Measurements from ENCODE around the gene ASAP3. TPM values are rescaled to one million over a fixed set of nuclear protein-coding genes. Genes with fewer than 3 reads are reported as not detected.

Gene ASAP3
- polyA plus RNA-seq, 3 donors = 33.8 to 36.1 (median 34.8) TPM

DNA sequence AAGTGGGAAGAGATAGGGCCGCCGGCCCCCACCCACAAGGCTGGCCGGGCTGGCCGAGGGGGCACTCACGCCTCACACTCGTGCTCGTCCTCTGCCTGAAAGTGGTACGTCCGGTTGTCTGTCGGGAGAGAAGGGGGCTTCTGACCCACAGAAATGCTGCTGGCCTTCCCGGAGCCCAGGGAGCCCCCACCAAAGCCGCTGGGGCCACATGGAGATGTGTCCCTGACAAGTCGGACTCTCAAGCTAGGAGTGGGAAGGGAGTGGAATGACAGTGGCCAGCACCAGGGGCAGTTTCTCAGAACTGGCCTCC lies 46.7 kb downstream of the ASAP3 start:
- no peak for DNase-seq (ENCODE audit: extremely low read depth in 1 of 11, low read depth in 9 of 11, low spot score in 4 of 11)

DNA sequence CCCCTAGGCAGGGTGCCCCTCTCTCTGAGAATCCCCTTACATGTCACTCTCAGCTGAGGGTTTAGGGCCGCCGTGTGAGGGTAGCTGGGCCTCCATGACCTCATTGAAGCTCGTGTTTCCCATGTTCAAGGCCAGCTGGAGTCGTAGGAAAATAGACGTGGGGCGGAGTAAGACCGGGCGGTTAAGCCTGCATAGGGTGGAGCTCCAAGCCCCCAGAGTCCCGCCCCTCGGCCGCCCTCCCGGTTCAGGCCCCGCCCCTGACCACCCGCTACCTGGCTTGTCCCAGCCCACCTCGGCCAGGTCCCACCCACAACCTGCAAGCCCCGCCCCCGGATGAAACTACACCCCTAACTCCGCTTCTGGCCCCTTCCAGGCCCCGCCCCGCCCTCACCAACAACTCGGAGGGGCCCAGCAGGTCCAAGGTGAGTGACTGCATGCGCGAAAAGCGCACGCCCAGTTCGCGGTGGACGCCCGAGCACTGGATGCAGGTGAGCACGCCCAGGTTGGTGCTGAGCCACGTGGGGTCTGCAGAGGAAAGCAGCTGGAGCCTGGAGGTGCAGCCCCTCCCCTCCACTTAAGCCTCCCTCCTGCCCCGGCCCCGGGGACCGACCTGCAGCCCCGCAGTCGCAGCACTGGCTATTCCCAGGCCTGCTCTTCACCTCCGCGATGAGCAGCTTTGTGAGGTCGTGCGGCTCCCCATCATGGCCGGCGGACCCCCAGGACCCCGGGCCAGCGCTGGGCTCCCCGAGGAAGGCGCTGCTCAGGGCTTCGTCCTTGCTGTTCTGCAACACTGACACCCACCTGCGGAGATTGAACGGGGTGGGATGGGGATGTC lies 47.2 kb downstream of the ASAP3 start:
- DNase-seq (ENCODE audit: extremely low read depth in 1 of 11, low read depth in 9 of 11, low spot score in 4 of 11) = no peak

DNA sequence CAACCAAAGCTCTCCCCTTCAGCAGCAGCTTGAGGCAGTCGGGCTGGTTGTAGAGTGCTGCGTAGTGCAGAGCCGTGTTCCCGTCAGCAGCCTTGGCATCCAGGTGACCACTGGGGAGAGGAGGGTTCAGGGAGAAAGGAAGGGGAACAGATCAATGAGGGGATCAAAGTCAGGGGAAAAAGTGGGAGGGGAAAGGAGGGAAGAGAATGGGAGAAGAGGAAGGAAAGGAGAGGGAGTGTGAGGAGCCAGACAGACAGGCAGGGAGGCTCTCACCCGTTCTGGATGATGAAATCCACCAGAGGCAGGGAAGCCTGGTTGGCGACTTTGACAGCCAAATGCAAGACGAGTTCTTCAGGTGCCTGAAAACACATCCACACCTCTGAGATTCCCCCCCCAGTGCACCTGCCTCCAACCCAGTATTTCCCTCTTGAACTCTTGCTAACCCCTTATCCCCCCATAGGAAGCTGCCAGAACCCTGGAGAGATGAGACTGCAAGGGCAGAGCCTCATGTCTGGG lies 49.7 kb downstream of the ASAP3 start:
- no peak for DNase-seq (ENCODE audit: extremely low read depth in 1 of 11, low read depth in 9 of 11, low spot score in 4 of 11)

DNA sequence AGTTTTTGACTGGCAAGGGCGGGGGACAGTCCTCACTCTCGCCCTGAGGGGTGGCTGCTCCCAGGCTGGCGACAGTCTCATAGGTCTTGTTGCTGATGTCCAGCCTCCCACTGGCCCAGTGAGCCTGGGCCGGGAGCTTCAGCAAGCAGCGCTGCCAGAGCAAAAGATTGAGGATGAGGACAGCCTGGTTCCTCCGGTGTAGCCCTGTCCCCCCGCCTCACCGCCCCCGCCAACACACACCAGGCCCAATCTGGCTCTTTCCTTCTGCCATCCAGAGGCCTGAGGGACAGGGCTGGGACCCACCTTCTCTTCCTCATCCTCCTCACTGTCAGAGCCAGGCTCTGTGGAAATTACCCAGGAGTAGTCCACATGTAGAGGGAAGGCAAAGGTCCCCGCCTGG lies 50.9 kb downstream of the ASAP3 start:
- DNase-seq (ENCODE audit: extremely low read depth in 1 of 11, low read depth in 9 of 11, low spot score in 4 of 11) = no peak

DNA sequence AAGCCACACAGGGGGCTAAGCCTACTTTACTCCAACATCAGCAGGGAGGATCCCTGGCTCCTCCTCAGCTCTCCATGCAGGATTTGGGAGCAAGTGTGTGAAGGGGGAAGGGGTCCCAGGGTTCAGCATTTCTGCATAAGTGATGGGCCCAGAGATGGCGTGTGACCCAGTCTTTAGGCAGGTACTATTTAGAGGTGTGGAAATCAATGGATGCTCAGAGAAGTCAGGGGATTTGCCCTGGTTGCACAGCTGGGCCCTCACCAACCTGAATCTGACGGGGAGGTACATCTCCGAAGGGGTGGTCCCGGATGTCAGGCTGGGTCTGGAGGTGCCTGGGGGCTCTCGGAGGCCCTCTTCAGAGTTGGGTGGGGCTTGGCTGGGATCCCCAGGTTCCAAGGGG lies 52.5 kb downstream of the ASAP3 start:
- DNase-seq (ENCODE audit: extremely low read depth in 1 of 11, low read depth in 9 of 11, low spot score in 4 of 11) = no peak

DNA sequence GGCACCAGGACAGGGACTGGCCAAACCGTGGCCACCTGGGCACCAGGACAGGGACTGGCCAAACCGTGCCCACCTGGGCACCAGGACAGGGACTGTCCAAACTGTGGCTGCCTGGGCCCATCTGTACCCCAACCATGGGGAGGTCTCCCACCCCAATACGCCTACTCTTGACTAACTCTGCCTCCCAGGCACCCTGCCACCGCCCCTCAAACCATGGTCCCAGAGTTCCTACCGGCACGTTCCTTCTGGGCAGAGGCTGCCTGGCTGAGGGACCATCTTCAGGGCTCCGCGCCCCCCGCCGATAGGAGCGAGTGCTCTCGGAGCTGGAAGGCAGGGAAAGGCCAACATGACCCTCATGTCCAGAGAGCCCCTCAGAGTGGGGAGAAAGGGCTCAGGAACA lies 53.2 kb downstream of the ASAP3 start:
- DNase-seq (ENCODE audit: extremely low read depth in 1 of 11, low read depth in 9 of 11, low spot score in 4 of 11) = no peak

DNA sequence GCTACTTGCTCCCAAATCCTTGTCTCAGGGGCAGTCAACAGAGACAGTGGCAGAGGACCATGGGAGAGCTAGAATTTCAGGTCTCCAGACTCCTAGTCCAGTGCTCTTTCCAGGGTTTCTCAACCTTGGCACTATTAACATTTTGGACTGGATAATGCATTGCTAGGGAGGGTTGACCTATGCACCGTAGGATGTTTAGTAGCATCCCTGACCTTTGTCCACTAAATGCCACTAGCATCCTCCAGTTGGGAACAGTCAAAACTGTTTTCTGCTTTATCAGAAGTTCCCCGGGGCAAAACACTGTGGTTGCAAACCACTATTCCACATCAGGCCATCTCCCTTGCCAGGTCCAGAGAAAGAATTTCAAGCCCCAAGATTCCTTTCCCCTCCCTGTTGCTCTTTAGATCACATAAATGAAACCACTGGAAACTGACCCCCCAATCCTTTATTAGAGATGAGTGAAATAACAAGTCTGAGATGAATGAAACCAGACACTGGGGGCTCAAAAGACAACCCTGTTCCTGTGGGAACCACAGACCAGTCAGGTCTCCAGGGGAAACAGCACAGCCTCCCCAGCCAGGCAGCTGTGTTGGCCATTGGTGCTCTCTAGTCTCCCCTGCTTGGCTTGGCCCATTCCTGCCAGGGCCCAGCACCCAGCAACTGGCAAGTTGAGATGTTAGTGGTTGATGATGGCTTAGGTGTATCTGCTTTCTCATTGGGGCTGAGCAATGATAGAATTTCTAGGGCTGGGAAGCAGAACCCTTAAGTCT lies 55.7 kb downstream of the ASAP3 start:
- DNase-seq (ENCODE audit: extremely low read depth in 1 of 11, low read depth in 9 of 11, low spot score in 4 of 11) = no peak

DNA sequence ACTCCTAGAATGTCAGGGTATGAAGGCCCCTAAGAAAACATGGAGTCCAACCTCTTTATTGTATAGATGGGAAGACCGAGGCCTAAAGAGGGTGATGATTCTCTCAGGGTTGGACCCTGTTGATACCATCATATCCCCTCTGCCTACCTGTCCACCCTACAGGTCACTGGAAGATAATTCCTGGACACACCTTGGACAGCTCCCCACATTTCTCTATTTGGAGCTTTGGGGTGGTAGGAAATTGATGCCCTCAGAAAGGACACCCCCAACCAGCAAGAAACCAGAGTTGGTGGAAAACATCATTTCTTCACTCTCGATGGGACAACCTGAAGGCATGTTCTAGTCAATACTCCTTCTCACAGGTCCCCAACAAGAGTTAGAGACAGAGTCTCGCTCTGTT lies 56.4 kb downstream of the ASAP3 start:
- DNase-seq (ENCODE audit: extremely low read depth in 1 of 11, low read depth in 9 of 11, low spot score in 4 of 11) = no peak

DNA sequence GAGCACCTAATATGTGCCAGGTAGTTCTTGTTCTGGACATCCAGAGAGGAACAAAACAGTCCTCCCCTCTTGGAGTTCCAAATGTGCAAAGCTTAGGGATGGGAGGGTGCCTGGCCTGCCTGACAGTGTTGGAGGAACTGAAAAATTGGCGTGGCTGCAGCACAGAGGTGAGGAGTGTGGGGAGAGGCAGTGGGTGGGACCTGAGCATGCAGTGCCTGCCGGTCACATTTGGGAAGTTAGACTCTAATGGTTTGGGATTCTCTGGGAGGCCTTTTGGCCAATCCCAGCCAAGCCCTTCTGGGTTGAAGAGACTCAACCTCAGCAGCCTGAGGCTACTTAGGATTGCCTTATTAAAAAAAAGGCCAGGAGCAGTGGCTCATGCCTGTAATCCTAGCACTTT lies 57.2 kb downstream of the ASAP3 start:
- DNase-seq (ENCODE audit: extremely low read depth in 1 of 11, low read depth in 9 of 11, low spot score in 4 of 11) = no peak

DNA sequence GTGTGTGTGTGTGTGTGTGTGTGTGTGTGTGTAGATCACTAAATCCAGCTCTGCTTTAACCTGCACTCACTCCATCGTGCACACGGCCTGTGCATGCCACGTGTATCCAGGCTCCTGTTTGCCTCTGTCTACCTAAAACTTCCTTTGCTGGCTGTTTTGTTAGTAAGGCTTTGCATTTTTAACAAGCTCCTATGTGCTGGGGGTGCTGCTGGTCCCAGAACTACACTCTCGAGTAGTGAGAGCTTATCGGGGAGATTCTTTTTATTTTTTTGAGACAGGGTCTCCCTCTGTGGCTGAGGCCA lies 58.8 kb downstream of the ASAP3 start:
- no peak for DNase-seq (ENCODE audit: extremely low read depth in 1 of 11, low read depth in 9 of 11, low spot score in 4 of 11)

DNA sequence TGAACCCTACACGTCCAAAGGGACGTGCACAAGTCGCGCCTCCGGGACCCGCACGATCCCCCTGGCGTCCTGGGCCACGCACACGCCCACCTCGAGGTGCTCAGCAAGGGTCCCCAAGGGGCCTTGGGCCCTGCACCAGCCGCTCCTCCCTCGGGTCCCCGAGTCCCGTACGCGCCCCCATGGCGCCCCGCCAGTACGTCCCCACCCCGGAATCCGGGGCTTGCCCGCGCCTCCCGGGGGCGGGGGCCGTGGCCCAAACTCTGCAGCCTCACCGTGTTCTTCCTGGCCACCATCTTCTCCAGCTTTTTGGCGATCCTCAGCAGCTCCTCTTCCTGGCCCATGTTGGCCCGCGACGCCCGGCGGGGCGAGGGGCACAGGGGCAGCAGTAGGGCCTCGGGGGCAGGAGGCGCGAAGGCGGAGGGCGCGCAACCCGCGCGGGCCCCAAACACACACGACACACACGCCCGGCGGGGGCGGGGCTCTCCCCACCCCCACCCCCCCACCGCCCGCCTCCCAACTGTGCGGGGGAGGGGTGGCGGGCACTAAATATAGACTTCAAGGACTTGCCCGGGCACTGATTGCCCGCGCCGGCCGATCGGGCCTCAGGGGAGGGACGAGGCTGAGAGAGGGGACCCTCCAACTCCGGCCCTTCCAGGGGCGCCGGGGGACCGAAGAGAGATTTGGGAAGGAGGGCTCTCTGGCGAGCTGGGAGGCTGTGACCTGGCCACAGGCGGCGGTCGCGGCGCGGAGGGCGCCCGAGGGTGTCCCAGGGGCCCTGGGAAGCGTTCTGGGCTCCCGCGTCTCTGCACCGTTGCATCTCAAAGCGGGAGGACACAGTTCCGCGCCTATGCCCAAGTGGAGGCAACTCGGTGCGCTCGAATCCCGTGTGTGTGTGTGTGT lies 59.4 kb downstream of the ASAP3 start, which contains the start of gene TCEA3:
TSS of gene TCEA3 (minus strand) at position 456 of the 900 bp plus-strand sequence. CDS start at position 341, 115 bp downstream.
- DNase-seq (ENCODE audit: extremely low read depth in 1 of 11, low read depth in 9 of 11, low spot score in 4 of 11) = no peak

DNA sequence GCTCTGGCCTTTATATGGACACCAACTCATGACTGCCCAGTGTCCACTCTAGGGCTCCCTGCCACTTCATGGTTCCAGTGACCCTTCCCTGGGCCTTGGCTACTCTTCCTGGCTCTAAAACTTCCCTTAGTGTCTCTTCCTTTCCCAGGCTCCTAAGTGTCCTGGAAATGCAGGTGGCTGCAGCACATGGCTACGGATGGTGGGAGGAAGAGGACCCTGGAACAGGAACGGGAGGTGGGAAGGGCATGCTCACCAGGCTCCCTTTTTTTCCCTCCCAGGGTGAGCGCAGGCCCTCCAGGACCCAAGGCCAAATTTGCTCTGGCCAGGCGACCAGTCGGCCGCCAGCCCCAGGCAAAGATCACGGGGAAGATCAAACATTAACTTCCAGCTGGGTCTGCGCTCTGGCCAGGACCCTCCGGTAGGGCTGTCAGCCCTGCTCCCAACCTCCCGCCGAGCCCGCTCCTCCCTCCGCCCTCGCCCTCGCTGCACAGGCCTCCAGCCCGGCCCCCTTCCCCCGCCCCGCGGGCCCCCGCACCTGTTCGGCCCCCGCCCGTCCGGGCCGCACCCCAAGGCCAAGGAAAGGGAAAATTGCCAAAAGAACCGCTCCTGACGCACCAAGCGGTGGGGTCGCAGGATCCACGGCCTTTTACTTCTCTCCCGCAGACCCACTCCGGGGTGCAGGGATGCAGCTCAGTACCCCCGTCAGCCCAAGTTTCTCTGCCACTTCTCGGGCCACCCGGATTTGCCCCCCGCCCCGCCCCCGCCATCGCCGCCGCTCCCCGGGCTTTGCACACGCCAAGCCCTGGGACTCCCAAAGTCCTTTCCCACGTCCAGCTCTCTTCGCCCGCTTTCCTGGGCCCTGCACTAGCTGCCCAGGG lies 60.3 kb downstream of the ASAP3 start:
- no peak for DNase-seq (ENCODE audit: extremely low read depth in 1 of 11, low read depth in 9 of 11, low spot score in 4 of 11)

DNA sequence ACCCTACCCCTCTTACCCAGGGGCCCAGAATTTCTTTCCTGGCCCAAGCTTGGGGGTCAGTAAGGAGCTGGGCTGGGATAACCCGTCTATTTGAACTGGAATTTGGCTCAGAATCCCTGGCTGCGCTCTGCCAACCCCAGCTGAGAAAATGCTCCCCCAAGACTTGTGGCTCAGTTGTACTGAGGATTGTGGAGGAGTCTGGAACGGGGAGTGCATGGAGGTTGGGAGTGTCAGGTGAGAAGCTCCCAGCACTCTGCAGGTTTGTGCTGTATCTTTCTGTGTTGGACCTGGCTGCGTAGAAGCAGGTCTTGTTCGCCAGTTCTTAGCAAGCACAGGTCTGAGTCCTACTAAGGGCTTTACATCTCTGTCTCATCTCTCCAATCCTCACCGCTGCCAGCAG lies 61.0 kb downstream of the ASAP3 start:
- no peak for DNase-seq (ENCODE audit: extremely low read depth in 1 of 11, low read depth in 9 of 11, low spot score in 4 of 11)

DNA sequence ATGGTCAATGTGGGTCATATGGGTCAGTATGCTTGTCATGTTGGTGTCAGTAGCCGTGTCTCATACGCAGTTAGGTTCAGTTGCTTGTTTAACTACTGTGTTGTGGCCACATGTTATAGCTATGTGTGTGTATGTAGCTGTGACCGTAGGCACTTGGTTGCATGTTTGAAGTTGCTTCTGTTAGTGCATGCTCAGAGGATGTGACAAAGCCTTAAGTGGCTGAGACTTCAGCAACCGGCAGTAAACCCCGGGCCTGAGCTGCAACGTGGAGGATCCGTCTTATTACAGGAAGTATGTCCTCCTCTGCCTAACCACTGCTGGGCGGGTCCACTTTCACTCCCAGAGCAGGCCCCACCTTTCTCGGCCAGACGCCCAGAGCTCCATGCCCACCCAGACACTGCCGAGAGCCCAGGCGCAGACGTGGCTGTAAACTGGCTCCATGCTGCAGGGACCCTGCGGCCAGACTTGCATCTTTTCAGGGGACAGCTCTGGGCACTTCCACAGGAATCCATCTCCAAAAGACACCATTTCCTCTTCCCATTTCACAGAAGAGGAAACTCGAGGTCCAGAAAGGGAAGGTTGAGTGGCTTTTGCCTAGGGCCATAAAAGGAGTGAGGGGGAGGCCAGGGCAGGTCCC lies 61.6 kb downstream of the ASAP3 start:
- no peak for DNase-seq (ENCODE audit: extremely low read depth in 1 of 11, low read depth in 9 of 11, low spot score in 4 of 11)

DNA sequence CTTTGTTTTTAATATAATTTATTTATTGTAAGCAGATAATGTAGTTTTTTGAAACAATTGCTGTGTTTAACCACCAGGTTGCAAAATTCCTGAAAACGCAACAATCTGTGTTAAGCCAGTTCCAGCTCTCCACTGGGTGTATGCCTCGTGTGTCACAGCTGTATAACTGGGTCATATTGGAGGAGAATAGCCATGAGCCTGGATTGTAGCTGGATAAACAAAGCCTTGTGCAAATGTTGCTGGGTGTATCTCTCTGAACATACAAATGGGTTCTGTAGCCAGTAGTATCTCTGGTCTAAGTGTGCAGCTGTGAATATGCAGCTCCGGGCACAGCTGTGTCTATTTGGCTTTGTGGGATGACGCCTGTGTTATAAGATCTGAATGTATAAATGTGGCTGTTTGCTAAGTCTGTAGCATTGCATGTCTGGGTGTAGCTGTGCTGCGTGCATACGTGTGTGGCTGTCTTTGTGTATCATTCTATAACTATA lies 62.2 kb downstream of the ASAP3 start:
- DNase-seq (ENCODE audit: extremely low read depth in 1 of 11, low read depth in 9 of 11, low spot score in 4 of 11) = no peak

DNA sequence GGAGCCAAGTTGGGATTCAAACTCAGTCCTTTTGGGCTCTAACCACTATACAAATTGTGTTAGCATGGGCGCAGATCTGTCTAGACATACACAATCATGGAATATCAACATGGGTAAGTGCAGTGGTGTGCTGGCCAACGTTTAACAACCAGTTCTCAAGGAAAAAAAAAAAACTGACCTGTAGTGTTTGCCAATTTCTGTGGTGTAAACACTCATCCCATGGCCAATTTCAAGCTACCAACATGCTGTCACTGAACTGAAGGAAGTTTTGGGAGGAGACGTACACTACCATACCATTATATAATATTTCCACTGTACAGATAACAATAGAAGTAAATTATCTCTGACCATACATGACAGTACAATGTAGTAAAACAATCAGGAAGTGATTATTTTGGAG lies 62.6 kb downstream of the ASAP3 start:
- no peak for DNase-seq (ENCODE audit: extremely low read depth in 1 of 11, low read depth in 9 of 11, low spot score in 4 of 11)

DNA sequence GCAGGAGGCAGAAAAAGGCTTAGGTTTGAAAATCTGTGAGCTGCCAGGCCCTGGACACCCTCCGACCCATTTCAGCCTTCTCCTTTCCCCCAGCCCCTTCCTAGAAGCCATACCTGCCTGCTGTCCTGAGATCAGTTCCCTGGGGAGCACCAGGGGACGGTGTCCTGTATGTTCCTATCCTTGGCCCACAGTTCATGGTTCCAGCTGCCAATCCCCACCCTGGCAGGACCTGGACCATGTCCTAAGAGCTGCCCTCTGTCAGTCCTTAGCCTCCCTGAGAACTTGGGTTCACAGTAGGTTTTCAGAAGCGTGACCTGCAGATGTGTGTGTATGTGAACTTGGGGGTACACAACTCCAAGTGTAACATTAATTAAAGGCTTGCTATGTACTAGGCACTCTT lies 63.2 kb downstream of the ASAP3 start:
- no peak for DNase-seq (ENCODE audit: extremely low read depth in 1 of 11, low read depth in 9 of 11, low spot score in 4 of 11)

DNA sequence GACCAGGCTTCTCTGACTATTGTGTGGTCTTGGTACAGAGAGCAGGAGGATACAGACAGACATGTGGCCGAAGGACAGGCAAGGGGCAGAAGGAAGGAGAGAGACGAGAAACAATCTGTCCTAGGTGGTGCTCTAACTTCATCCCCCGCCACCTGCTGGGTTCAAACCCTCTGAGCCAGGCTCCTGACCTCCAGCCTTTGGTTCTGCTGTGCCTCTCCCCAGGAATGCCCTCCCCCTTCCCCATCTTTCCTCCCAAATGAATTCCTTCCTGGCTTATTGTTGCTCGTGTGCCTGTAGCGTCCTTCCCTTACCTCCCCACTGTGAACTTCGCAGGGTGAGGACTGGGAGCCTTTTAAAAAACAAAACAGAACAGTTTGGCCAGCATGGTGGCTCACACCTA lies 64.8 kb downstream of the ASAP3 start:
- no peak for DNase-seq (ENCODE audit: extremely low read depth in 1 of 11, low read depth in 9 of 11, low spot score in 4 of 11)
